NB4 (cell line): ENCODE measurements around the gene EEPD1.
"Not testable (repeated sequence)": the region's sequence is repeated elsewhere in the genome, so short reads cannot be mapped to it uniquely, and the experiment has no call there.

Experiments used
- DNase-seq: peaks from one replicate; pipeline ENCODE4 v3.0.0; 2010; ENCODE audit warnings: low read depth
- H3K4me3 ChIP-seq: one replicate; pipeline ENCODE4 v1.5.1; 2011; ENCODE audit warnings: mild to moderate bottlenecking, low read depth, low read length, moderate library complexity
- CTCF ChIP-seq: IDR thresholded peaks from one replicate; pipeline ENCODE4 v1.5.1; 2012; ENCODE audit warnings: low read depth, low read length
- MAX ChIP-seq: IDR thresholded peaks from 2 replicates; pipeline ENCODE4 v1.6.1; 2011; ENCODE audit warnings: low read depth, low read length
- MYC ChIP-seq: IDR thresholded peaks from 2 replicates; pipeline ENCODE4 v1.6.1; 2011; ENCODE audit warnings: low read depth, low read length
- POLR2A ChIP-seq: IDR thresholded peaks from 2 replicates; pipeline ENCODE4 v1.6.1; 2011; ENCODE audit warnings: mild to moderate bottlenecking; ENCODE audit not compliant: insufficient read length; ENCODE audit errors: extremely low read depth

Gene EEPD1

GRCh38 chr7:36313607-36314006 lies 160.6 kb downstream of the EEPD1 start:
- no peak for TF ChIP-seq MYC
- no peak for TF ChIP-seq CTCF
- TF ChIP-seq MAX = no peak
- TF ChIP-seq POLR2A = no peak
- DNase-seq = no peak
- H3K4me3 ChIP-seq = no peak overlapping the region

GRCh38 chr7:36314491-36314890 lies 161.4 kb downstream of the EEPD1 start:
- no peak for DNase-seq
- no peak overlapping the region for H3K4me3 ChIP-seq
- TF ChIP-seq MYC = no peak
- no peak for TF ChIP-seq POLR2A
- no peak for TF ChIP-seq CTCF
- no peak for TF ChIP-seq MAX

GRCh38 chr7:36315309-36315944 lies 162.4 kb downstream of the EEPD1 start:
- no peak overlapping the region for H3K4me3 ChIP-seq
- TF ChIP-seq CTCF (no peak), MYC (no peak), POLR2A (no peak), MAX (no peak)
- no peak for DNase-seq

GRCh38 chr7:36316319-36316718 lies 163.3 kb downstream of the EEPD1 start:
- TF ChIP-seq MYC (no peak), POLR2A (no peak), MAX (no peak), CTCF (no peak)
- no peak overlapping the region for H3K4me3 ChIP-seq
- no peak for DNase-seq

GRCh38 chr7:36317276-36317675 lies 164.2 kb downstream of the EEPD1 start:
- no peak for DNase-seq
- TF ChIP-seq MAX = no peak
- no peak for TF ChIP-seq CTCF

GRCh38 chr7:36318116-36318515 lies 165.1 kb downstream of the EEPD1 start:
- TF ChIP-seq CTCF (no peak), POLR2A (no peak), MAX (no peak), MYC (no peak)
- no peak for DNase-seq
- no peak overlapping the region for H3K4me3 ChIP-seq

More at GRCh38 chr7:36317276-36317675, 164.2 kb downstream of the EEPD1 start:
- no peak overlapping the region for H3K4me3 ChIP-seq

- H3K4me3 ChIP-seq, DNase-seq: not testable (repeated sequence)
These were observed 168.2 kb downstream of the EEPD1 start for GRCh38 chr7:36321284-36321683.
